H9 (cell line): ENCODE results near the gene DPYSL5. TPM values are rescaled to one million over a fixed set of nuclear protein-coding genes. Genes with fewer than 3 reads are reported as not detected.

ENCODE experiments used
- DNase-seq: peaks from one replicate; pipeline ENCODE4 v3.0.0-alpha.2; 2017
- H2AFZ ChIP-seq: one replicate; pipeline ENCODE4 v1.6.1; 2013; ENCODE audit warnings: mild to moderate bottlenecking, low read length, control low read depth, moderate library complexity
- H2AK5ac ChIP-seq: 2 replicates; pipeline ENCODE4 v1.6.1; 2013; ENCODE audit warnings: low read length, control low read depth, mixed read lengths; ENCODE audit not compliant: insufficient read length
- H2BK120ac ChIP-seq: one replicate; pipeline ENCODE4 v1.6.1; 2013; ENCODE audit warnings: low read depth, mild to moderate bottlenecking, low read length, control low read depth, inconsistent platforms; ENCODE audit not compliant: poor library complexity, severe bottlenecking
- H2BK12ac ChIP-seq: 2 replicates; pipeline ENCODE4 v1.6.1; 2013; ENCODE audit warnings: low read length, control low read depth, mixed read lengths, low read depth; ENCODE audit not compliant: insufficient read length
- H2BK15ac ChIP-seq: 2 replicates; pipeline ENCODE4 v1.6.1; 2013; ENCODE audit warnings: low read depth, low read length, control low read depth
- H2BK20ac ChIP-seq: one replicate; pipeline ENCODE4 v1.6.1; 2013; ENCODE audit warnings: low read depth, mild to moderate bottlenecking, low read length, control low read depth, inconsistent platforms; ENCODE audit not compliant: poor library complexity, severe bottlenecking
- H2BK5ac ChIP-seq: 2 replicates; pipeline ENCODE4 v1.6.1; 2013; ENCODE audit warnings: low read length, control low read depth, mixed read lengths; ENCODE audit not compliant: insufficient read length
- H3K14ac ChIP-seq: 2 replicates; pipeline ENCODE4 v1.6.1; 2013; ENCODE audit warnings: low read length, control low read depth; ENCODE audit not compliant: insufficient read depth
- H3K18ac ChIP-seq: 2 replicates; pipeline ENCODE4 v1.6.1; 2013; ENCODE audit warnings: low read depth, mild to moderate bottlenecking, mixed read lengths, low read length, control low read depth; ENCODE audit not compliant: insufficient read length
- H3K23ac ChIP-seq: 2 replicates; pipeline ENCODE4 v1.6.1; 2013; ENCODE audit warnings: low read length, control low read depth, mixed read lengths, low read depth; ENCODE audit not compliant: insufficient read length
- H3K23me2 ChIP-seq: 2 replicates; pipeline ENCODE4 v1.6.1; 2013; ENCODE audit warnings: low read depth, mild to moderate bottlenecking, mixed read lengths, low read length, control low read depth; ENCODE audit not compliant: insufficient read length, poor library complexity, severe bottlenecking
- H3K27ac ChIP-seq: 2 replicates; pipeline ENCODE4 v1.5.1; 2013; ENCODE audit warnings: low read length, control low read depth, mixed read lengths, low read depth; ENCODE audit not compliant: insufficient read length
- H3K27me3 ChIP-seq: 2 replicates; pipeline ENCODE4 v1.6.1; 2013; ENCODE audit warnings: low read length, control low read depth, inconsistent platforms; ENCODE audit not compliant: insufficient read depth
- H3K4ac ChIP-seq: 2 replicates; pipeline ENCODE4 v1.6.1; 2013; ENCODE audit warnings: low read depth, mild to moderate bottlenecking, control low read depth, inconsistent platforms, low read length, moderate library complexity
- H3K4me1 ChIP-seq: 2 replicates; pipeline ENCODE4 v1.6.1; 2013; ENCODE audit warnings: low read length, control low read depth, inconsistent platforms; ENCODE audit not compliant: insufficient read depth
- H3K4me2 ChIP-seq: 2 replicates; pipeline ENCODE4 v1.6.1; 2013; ENCODE audit warnings: low read length, control low read depth, mixed read lengths; ENCODE audit not compliant: insufficient read length, insufficient read depth
- H3K56ac ChIP-seq: 2 replicates; pipeline ENCODE4 v1.6.1; 2013; ENCODE audit warnings: low read depth, mild to moderate bottlenecking, mixed read lengths, low read length, control low read depth; ENCODE audit not compliant: insufficient read length
- H3K79me1 ChIP-seq: 2 replicates; pipeline ENCODE4 v1.6.1; 2013; ENCODE audit warnings: low read depth, mild to moderate bottlenecking, moderate library complexity, low read length, control low read depth, inconsistent platforms; ENCODE audit not compliant: insufficient read depth, poor library complexity, severe bottlenecking
- H3K79me2 ChIP-seq: 2 replicates; pipeline ENCODE4 v1.6.1; 2013; ENCODE audit warnings: low read length, control low read depth, inconsistent platforms; ENCODE audit not compliant: insufficient read depth
- H3K9ac ChIP-seq: 2 replicates; pipeline ENCODE4 v1.6.1; 2013; ENCODE audit warnings: low read length, control low read depth, mixed read lengths; ENCODE audit not compliant: insufficient read length; ENCODE audit errors: extremely low read depth
- H3K9me3 ChIP-seq: one replicate; pipeline ENCODE4 v1.6.1; 2013; ENCODE audit warnings: low read depth, low read length, inconsistent platforms; ENCODE audit not compliant: control insufficient read depth
- H3T11ph ChIP-seq: one replicate; pipeline ENCODE4 v1.6.1; 2013; ENCODE audit warnings: mild to moderate bottlenecking, low read length, control low read depth, inconsistent platforms
- H4K20me1 ChIP-seq: one replicate; pipeline ENCODE4 v1.6.1; 2013; ENCODE audit not compliant: control insufficient read depth, insufficient read length, insufficient read depth
- H4K5ac ChIP-seq: 2 replicates; pipeline ENCODE4 v1.6.1; 2013; ENCODE audit warnings: low read depth, mild to moderate bottlenecking, mixed read lengths, low read length, control low read depth; ENCODE audit not compliant: insufficient read length
- H4K8ac ChIP-seq: replicated peaks from 2 replicates; pipeline ENCODE4 v1.6.1; 2013; ENCODE audit warnings: low read length, control low read depth, mixed read lengths, low read depth; ENCODE audit not compliant: insufficient read length
- H4K91ac ChIP-seq: 2 replicates; pipeline ENCODE4 v1.6.1; 2013; ENCODE audit warnings: low read depth, mild to moderate bottlenecking, moderate library complexity, mixed read lengths, low read length, control low read depth; ENCODE audit not compliant: insufficient read length
- H3K27ac Mint-ChIP-seq, 3 experiments: 2 replicates in 2 of 3; 3 replicates in 1 of 3; pipeline ENCODE4 v1.8.0; 2020 to 2021; ENCODE audit warnings: mixed read lengths in 3 of 3, mild to moderate bottlenecking in 1 of 3, moderate library complexity in 1 of 3
- H3K27me3 Mint-ChIP-seq: 2 replicates; pipeline ENCODE4 v1.8.0; 2021; ENCODE audit warnings: low read depth, mild to moderate bottlenecking, moderate library complexity, mixed read lengths
- H3K36me3 Mint-ChIP-seq, 3 experiments: 2 replicates in 2 of 3; 3 replicates in 1 of 3; pipeline ENCODE4 v1.8.0; 2020 to 2021; ENCODE audit warnings: low read depth in 3 of 3, mixed read lengths in 3 of 3; ENCODE audit not compliant: insufficient read depth in 1 of 3
- H3K4me1 Mint-ChIP-seq, 2 experiments: 2 replicates each; pipeline ENCODE4 v1.8.0; 2020; ENCODE audit warnings: mixed read lengths in 2 of 2
- H3K4me3 Mint-ChIP-seq, 2 experiments: 2 replicates in 1 of 2; 3 replicates in 1 of 2; pipeline ENCODE4 v1.8.0; 2020 to 2021; ENCODE audit warnings: mild to moderate bottlenecking in 2 of 2, mixed read lengths in 2 of 2, moderate library complexity in 1 of 2
- H3K9me3 Mint-ChIP-seq, 2 experiments: 2 replicates in 1 of 2; 3 replicates in 1 of 2; pipeline ENCODE4 v1.8.0; 2020; ENCODE audit warnings: mild to moderate bottlenecking in 2 of 2, mixed read lengths in 2 of 2, moderate library complexity in 1 of 2
- CTCF ChIP-seq: fragments of 200-600 bp; sonication (generic); conservative IDR thresholded peaks from 3 replicates; pipeline ENCODE4 v1.8.0; 2021; ENCODE audit warnings: antibody characterized with exemption, mild to moderate bottlenecking
- WGBS: extraction: QIAGEN DNeasy Blood & Tissue Kit; methylation state at CpG from one replicate; pipeline ENCODE4 v1.1.7; 2013; ENCODE audit warnings: missing lambda C conversion rate, low lambda C conversion rate, mixed read lengths; ENCODE audit not compliant: insufficient read length; ENCODE audit errors: extremely low coverage; 5-methylcytosine and 5-hydroxymethylcytosine counted together
- total RNA-seq: library from RNA; stranded (reverse); gene quantifications from 2 replicates; pipeline ENCODE4 v1.2.1, GENCODE V29; 2021

DPYSL5 gene
- total RNA-seq, 1 experiment from 2014 or later, result 6.4 TPM

- Mint-ChIP-seq H3K4me3 (no peak overlapping the region), H3K36me3 (no peaks in the 10 kb centered on the region; a peak in 1 of 7 replicates), H3K27me3 (peaks cover 6% of the 10 kb centered on the region), H3K9me3 (no peaks in the 10 kb centered on the region), H3K27ac (no peak overlapping the region), H3K4me1 (peaks cover 4 to 8% of the 10 kb centered on the region in 2 experiments; a peak in 3 of 4 replicates)
- H4K91ac ChIP-seq, result no peak overlapping the region
- no peak overlapping the region for H2AK5ac ChIP-seq
- H3K23me2 ChIP-seq, result no peaks in the 10 kb centered on the region
- no peak overlapping the region for H3K9ac ChIP-seq
- no peaks in the 10 kb centered on the region for H3K4me1 ChIP-seq
- no peaks in the 10 kb centered on the region for H3K79me2 ChIP-seq
- H4K8ac ChIP-seq, result no peak overlapping the region
- WGBS, result no CpG with 5 or more reads among the region's 10 CpGs
- H4K20me1 ChIP-seq, result peaks cover 2% of the 10 kb centered on the region
- no peak overlapping the region for H2BK120ac ChIP-seq
- H2BK20ac ChIP-seq, result no peak overlapping the region
- H3K23ac ChIP-seq, result no peak overlapping the region
- no peak overlapping the region for H2BK12ac ChIP-seq
- no peak overlapping the region for H2BK15ac ChIP-seq
- H3K79me1 ChIP-seq, result no peaks in the 10 kb centered on the region
- no peak overlapping the region for H3K4me2 ChIP-seq
- no peak overlapping the region for H3K14ac ChIP-seq
- no peak for TF ChIP-seq CTCF
- H3K27me3 ChIP-seq, result no peaks in the 10 kb centered on the region
- no peak overlapping the region for H3K56ac ChIP-seq
- no peaks in the 10 kb centered on the region for H3K9me3 ChIP-seq
- H3K18ac ChIP-seq, result no peak overlapping the region
- H2BK5ac ChIP-seq, result no peak overlapping the region
- H2AFZ ChIP-seq, result no peak overlapping the region
- no peak overlapping the region for H4K5ac ChIP-seq
- H3K4ac ChIP-seq, result no peak overlapping the region
- H3K27ac ChIP-seq, result no peak overlapping the region
- no peak overlapping the region for H3T11ph ChIP-seq
- no peak for DNase-seq
Observed at GRCh38 chr2:26997394-26997793, 149.5 kb downstream of the DPYSL5 start.
